GM23338 (cell line): ENCODE measurements around the gene IGLL5. TPM values are rescaled to one million over a fixed set of nuclear protein-coding genes. Genes with fewer than 3 reads are reported as not detected.

ENCODE experiments used
- ATAC-seq: fragments of 200-7000 bp; cut with Tn5 transposase; 3 replicates; pipeline ENCODE4 v1.9.1; 2020
- DNase-seq: peaks from one replicate; pipeline ENCODE4 v3.0.0-alpha.2; 2015; ENCODE audit warnings: low spot score
- H2AFZ ChIP-seq: fragments of 200-600 bp; sonication (generic); 2 replicates; pipeline ENCODE4 v1.8.0; 2016; ENCODE audit warnings: antibody characterized with exemption, mild to moderate bottlenecking, moderate library complexity
- H3F3A ChIP-seq: fragments of 200-600 bp; sonication (generic); replicated peaks from 2 replicates; pipeline ENCODE4 v1.8.0; 2017; ENCODE audit warnings: antibody characterized with exemption, mixed run types, low read depth
- H3K27ac ChIP-seq: fragments of 200-600 bp; sonication (generic); 2 replicates; pipeline ENCODE4 v1.6.1; 2016; ENCODE audit warnings: low read depth
- H3K27me3 ChIP-seq: fragments of 200-600 bp; sonication (generic); 2 replicates; pipeline ENCODE4 v1.8.0; 2016; ENCODE audit warnings: mild to moderate bottlenecking, mixed run types, moderate library complexity; ENCODE audit not compliant: insufficient read depth
- H3K36me3 ChIP-seq: fragments of 200-600 bp; sonication (generic); 2 replicates; pipeline ENCODE4 v1.8.0; 2016; ENCODE audit warnings: mild to moderate bottlenecking; ENCODE audit not compliant: insufficient read depth
- H3K4me1 ChIP-seq: fragments of 200-600 bp; sonication (generic); 2 replicates; pipeline ENCODE4 v1.8.0; 2016; ENCODE audit warnings: mild to moderate bottlenecking, moderate library complexity; ENCODE audit not compliant: insufficient read depth
- H3K4me2 ChIP-seq: fragments of 200-600 bp; sonication (generic); 2 replicates; pipeline ENCODE4 v1.7.1; 2017; ENCODE audit warnings: mixed run types
- H3K4me3 ChIP-seq: fragments of 200-600 bp; sonication (generic); 2 replicates; pipeline ENCODE4 v1.6.1; 2016; ENCODE audit warnings: mixed run types
- H3K79me2 ChIP-seq: fragments of 200-600 bp; sonication (generic); replicated peaks from 2 replicates; pipeline ENCODE4 v1.8.0; 2017; ENCODE audit warnings: mild to moderate bottlenecking; ENCODE audit not compliant: insufficient read depth
- H3K9me2 ChIP-seq: fragments of 200-600 bp; sonication (generic); 2 replicates; pipeline ENCODE4 v1.8.0; 2017; ENCODE audit not compliant: insufficient read depth
- H4K20me1 ChIP-seq: fragments of 200-600 bp; sonication (generic); replicated peaks from 2 replicates; pipeline ENCODE4 v1.8.0; 2017; ENCODE audit warnings: mild to moderate bottlenecking; ENCODE audit not compliant: insufficient read depth
- H3K27ac Mint-ChIP-seq: 2 replicates; pipeline ENCODE4 v1.8.0; 2020; ENCODE audit warnings: inconsistent platforms, mild to moderate bottlenecking, moderate library complexity, mixed read lengths
- H3K27me3 Mint-ChIP-seq: 3 replicates; pipeline ENCODE4 v1.8.0; 2022; ENCODE audit warnings: low read depth, mild to moderate bottlenecking, moderate library complexity, mixed read lengths, inconsistent platforms; ENCODE audit not compliant: insufficient read depth, poor library complexity
- H3K36me3 Mint-ChIP-seq: 3 replicates; pipeline ENCODE4 v1.8.0; 2021; ENCODE audit warnings: low read depth, mild to moderate bottlenecking, inconsistent platforms, moderate library complexity, mixed read lengths
- H3K4me1 Mint-ChIP-seq: 3 replicates; pipeline ENCODE4 v1.8.0; 2020; ENCODE audit warnings: mild to moderate bottlenecking, inconsistent platforms, mixed read lengths
- H3K4me3 Mint-ChIP-seq: 3 replicates; pipeline ENCODE4 v1.8.0; 2021; ENCODE audit warnings: moderate library complexity, mild to moderate bottlenecking, inconsistent platforms, mixed read lengths
- H3K9me3 Mint-ChIP-seq: 3 replicates; pipeline ENCODE4 v1.8.0; 2020; ENCODE audit warnings: moderate library complexity, mild to moderate bottlenecking, inconsistent platforms, mixed read lengths
- CREB1 ChIP-seq: fragments of 250-450 bp; sonication (Bioruptor Pico); IDR thresholded peaks from 2 replicates; pipeline ENCODE4 v1.5.0; 2020; ENCODE audit warnings: low read depth, mild to moderate bottlenecking, moderate library complexity
- EZH2 ChIP-seq: fragments of 200-600 bp; sonication (generic); IDR thresholded peaks from one replicate; pipeline ENCODE4 v1.8.0; 2017; ENCODE audit warnings: antibody characterized with exemption, mild to moderate bottlenecking, low read depth; ENCODE audit not compliant: unreplicated experiment
- EZH2phosphoT487 ChIP-seq: fragments of 200-600 bp; sonication (generic); IDR thresholded peaks from one replicate; pipeline ENCODE4 v1.8.1; 2018; ENCODE audit warnings: antibody characterized with exemption; ENCODE audit not compliant: unreplicated experiment
- JUNB ChIP-seq: IDR thresholded peaks from one replicate; pipeline ENCODE4 v1.6.1; 2016; ENCODE audit warnings: antibody characterized with exemption; ENCODE audit not compliant: unreplicated experiment
- NANOG ChIP-seq: IDR thresholded peaks from 2 replicates; pipeline ENCODE4 v1.6.1; 2016; ENCODE audit warnings: antibody characterized with exemption, borderline replicate concordance
- POLR2AphosphoS5 ChIP-seq: IDR thresholded peaks from 2 replicates; pipeline ENCODE4 v1.6.1; 2016; ENCODE audit warnings: antibody characterized with exemption, low read depth
- STAT1 ChIP-seq: IDR thresholded peaks from one replicate; pipeline ENCODE4 v1.6.1; 2016; ENCODE audit warnings: antibody characterized with exemption; ENCODE audit not compliant: unreplicated experiment
- ZNF114 ChIP-seq: fragments of 250-450 bp; sonication (Bioruptor Pico); IDR thresholded peaks from 2 replicates; pipeline ENCODE4 v1.5.0; 2020; ENCODE audit warnings: mild to moderate bottlenecking, moderate library complexity
- polyA plus RNA-seq: library from polyadenylated mRNA; unstranded; fragments of >200 nt; fragmentation: Nextera tagmentation; extraction: Ambion mirVana; gene quantifications from 2 replicates; pipeline ENCODE4 v1.2.1, GENCODE V29; 2016
- total RNA-seq: library from RNA; depleted of rRNA; stranded (reverse); fragments of >200 nt; shearing (Covaris generic); gene quantifications from 2 replicates; pipeline ENCODE4 v1.2.3, GENCODE V29; 2014
- TF ChIP-seq, protein P1 (sequence below): IDR thresholded peaks from 2 replicates; pipeline ENCODE4 v1.6.1; 2016; ENCODE audit warnings: antibody characterized with exemption
- TF ChIP-seq, protein P2 (sequence below): IDR thresholded peaks from one replicate; pipeline ENCODE4 v1.6.1; 2018; ENCODE audit warnings: antibody characterized with exemption; ENCODE audit not compliant: unreplicated experiment
- TF ChIP-seq, protein P3 (sequence below), 2 experiments: fragments of 200-600 bp in 1 of 2; sonication (generic) in 1 of 2; conservative IDR thresholded peaks; 2 replicates each; pipeline versions ENCODE4 v1.5.1 to v1.6.1; 2016 to 2017; ENCODE audit warnings: antibody characterized with exemption in 2 of 2, low read depth in 2 of 2, mild to moderate bottlenecking in 2 of 2, moderate library complexity in 1 of 2

IGLL5 gene
- total and polyA plus RNA-seq, 2 experiments from 2014 or later, result not detected

DNA sequence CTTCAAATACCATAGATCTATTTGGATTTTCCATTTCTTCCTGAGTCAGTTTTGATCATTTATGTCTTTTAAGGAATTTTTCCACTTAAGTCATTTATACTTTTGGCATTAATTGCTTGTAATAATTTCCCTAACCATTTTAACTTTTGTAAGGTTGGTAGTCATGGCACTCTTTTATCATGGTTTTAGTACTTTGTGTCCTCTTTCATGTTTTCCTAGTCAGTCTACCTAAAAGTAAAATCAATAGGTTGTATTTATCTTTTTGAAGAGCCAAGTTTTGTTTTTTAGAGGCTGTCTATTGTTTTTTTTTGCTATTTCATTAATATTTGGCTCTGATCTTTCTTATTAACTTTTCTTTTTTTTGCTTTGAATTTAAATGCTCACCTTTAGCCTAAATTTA lies 45.5 kb upstream of the IGLL5 start:
- no peak overlapping the region for H3K27ac Mint-ChIP-seq
- Histone ChIP-seq H3K27me3 (peaks cover 100% of the 10 kb centered on the region), H3K27ac (no peak overlapping the region), H3K36me3 (no peaks in the 10 kb centered on the region), H3K79me2 (no peaks in the 10 kb centered on the region), H3F3A (no peaks in the 10 kb centered on the region), H4K20me1 (no peaks in the 10 kb centered on the region), H3K4me2 (no peak overlapping the region), H3K9me2 (no peaks in the 10 kb centered on the region), H3K4me3 (no peak overlapping the region), H3K4me1 (no peaks in the 10 kb centered on the region), H2AFZ (no peak overlapping the region)
- H3K4me3 Mint-ChIP-seq, result no peak overlapping the region
- ATAC-seq, result no peak
- H3K36me3 Mint-ChIP-seq, result no peaks in the 10 kb centered on the region
- TF ChIP-seq, protein P1, sequence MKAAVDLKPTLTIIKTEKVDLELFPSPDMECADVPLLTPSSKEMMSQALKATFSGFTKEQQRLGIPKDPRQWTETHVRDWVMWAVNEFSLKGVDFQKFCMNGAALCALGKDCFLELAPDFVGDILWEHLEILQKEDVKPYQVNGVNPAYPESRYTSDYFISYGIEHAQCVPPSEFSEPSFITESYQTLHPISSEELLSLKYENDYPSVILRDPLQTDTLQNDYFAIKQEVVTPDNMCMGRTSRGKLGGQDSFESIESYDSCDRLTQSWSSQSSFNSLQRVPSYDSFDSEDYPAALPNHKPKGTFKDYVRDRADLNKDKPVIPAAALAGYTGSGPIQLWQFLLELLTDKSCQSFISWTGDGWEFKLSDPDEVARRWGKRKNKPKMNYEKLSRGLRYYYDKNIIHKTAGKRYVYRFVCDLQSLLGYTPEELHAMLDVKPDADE, result no peak
- TF ChIP-seq POLR2AphosphoS5 (no peak), CREB1 (CRISPR knock-in tag) (no peak)
- H3K4me1 Mint-ChIP-seq, result no peaks in the 10 kb centered on the region
- no peaks in the 10 kb centered on the region; the same call in 2 of the 3 replicates for H3K9me3 Mint-ChIP-seq
- no peak for DNase-seq
- peaks cover 18% of the 10 kb centered on the region for H3K27me3 Mint-ChIP-seq

DNA sequence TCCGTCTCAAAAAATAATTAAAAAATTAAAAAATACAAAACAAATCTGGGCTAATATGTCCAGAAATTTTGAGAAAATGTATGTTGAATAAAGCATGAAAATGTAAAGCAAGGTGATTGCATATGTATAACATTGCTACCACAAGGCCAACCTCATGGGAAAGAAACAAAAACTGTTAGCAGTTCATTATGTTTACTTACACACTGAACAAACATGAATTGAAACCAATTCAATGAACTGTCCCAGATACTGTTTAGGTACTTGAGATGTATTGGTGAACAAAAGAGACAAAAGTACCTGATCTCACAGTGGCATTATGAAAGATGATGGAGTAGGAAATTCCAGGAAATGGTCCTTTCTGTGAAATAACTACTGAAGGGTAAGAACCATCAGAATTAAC lies 43.8 kb upstream of the IGLL5 start:
- H3K27me3 Mint-ChIP-seq, result peaks cover 19% of the 10 kb centered on the region
- TF ChIP-seq EZH2phosphoT487 (no peak), NANOG (no peak), POLR2AphosphoS5 (no peak), ZNF114 (CRISPR knock-in tag) (no peak), EZH2 (no peak), JUNB (no peak), STAT1 (no peak)
- TF ChIP-seq, protein P2, sequence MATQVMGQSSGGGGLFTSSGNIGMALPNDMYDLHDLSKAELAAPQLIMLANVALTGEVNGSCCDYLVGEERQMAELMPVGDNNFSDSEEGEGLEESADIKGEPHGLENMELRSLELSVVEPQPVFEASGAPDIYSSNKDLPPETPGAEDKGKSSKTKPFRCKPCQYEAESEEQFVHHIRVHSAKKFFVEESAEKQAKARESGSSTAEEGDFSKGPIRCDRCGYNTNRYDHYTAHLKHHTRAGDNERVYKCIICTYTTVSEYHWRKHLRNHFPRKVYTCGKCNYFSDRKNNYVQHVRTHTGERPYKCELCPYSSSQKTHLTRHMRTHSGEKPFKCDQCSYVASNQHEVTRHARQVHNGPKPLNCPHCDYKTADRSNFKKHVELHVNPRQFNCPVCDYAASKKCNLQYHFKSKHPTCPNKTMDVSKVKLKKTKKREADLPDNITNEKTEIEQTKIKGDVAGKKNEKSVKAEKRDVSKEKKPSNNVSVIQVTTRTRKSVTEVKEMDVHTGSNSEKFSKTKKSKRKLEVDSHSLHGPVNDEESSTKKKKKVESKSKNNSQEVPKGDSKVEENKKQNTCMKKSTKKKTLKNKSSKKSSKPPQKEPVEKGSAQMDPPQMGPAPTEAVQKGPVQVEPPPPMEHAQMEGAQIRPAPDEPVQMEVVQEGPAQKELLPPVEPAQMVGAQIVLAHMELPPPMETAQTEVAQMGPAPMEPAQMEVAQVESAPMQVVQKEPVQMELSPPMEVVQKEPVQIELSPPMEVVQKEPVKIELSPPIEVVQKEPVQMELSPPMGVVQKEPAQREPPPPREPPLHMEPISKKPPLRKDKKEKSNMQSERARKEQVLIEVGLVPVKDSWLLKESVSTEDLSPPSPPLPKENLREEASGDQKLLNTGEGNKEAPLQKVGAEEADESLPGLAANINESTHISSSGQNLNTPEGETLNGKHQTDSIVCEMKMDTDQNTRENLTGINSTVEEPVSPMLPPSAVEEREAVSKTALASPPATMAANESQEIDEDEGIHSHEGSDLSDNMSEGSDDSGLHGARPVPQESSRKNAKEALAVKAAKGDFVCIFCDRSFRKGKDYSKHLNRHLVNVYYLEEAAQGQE, result no peak
- TF ChIP-seq, protein P3, sequence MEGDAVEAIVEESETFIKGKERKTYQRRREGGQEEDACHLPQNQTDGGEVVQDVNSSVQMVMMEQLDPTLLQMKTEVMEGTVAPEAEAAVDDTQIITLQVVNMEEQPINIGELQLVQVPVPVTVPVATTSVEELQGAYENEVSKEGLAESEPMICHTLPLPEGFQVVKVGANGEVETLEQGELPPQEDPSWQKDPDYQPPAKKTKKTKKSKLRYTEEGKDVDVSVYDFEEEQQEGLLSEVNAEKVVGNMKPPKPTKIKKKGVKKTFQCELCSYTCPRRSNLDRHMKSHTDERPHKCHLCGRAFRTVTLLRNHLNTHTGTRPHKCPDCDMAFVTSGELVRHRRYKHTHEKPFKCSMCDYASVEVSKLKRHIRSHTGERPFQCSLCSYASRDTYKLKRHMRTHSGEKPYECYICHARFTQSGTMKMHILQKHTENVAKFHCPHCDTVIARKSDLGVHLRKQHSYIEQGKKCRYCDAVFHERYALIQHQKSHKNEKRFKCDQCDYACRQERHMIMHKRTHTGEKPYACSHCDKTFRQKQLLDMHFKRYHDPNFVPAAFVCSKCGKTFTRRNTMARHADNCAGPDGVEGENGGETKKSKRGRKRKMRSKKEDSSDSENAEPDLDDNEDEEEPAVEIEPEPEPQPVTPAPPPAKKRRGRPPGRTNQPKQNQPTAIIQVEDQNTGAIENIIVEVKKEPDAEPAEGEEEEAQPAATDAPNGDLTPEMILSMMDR (conservative IDR thresholded peaks at IDR 0.05; ENCODE audit: low read depth in 2 of 2), result no peak

More for the DNA sequence above, 43.8 kb upstream of the IGLL5 start:
- Mint-ChIP-seq H3K27ac (no peak overlapping the region), H3K4me1 (no peaks in the 10 kb centered on the region), H3K9me3 (no peaks in the 10 kb centered on the region; the same call in 2 of the 3 replicates), H3K36me3 (no peaks in the 10 kb centered on the region), H3K4me3 (no peak overlapping the region)
- Histone ChIP-seq H3K79me2 (no peaks in the 10 kb centered on the region), H3K9me2 (no peaks in the 10 kb centered on the region), H3F3A (no peaks in the 10 kb centered on the region), H3K4me2 (no peak overlapping the region), H3K27me3 (peaks cover 99% of the 10 kb centered on the region), H4K20me1 (no peaks in the 10 kb centered on the region), H3K36me3 (no peaks in the 10 kb centered on the region), H2AFZ (no peak overlapping the region), H3K4me3 (no peak overlapping the region), H3K27ac (no peak overlapping the region), H3K4me1 (no peaks in the 10 kb centered on the region)
- DNase-seq, result no peak
- ATAC-seq, result no peak
